ENCODE results near the gene NHS.

GRCh38 chrX:17535229-17535628 lies 160.2 kb downstream of the NHS start:
- TF ChIP-seq CTCF (optimal IDR thresholded peaks at IDR 0.05 in 1 of 3, IDR thresholded peaks at IDR 0.05 in 1 of 3, conservative IDR thresholded peaks at IDR 0.05 in 1 of 3; ENCODE audit: extremely low read depth in 1 of 3, insufficient read depth in 2 of 3, low read length in 3 of 3) (peak; percentile 51 to 76 (median 56)), EZH2 (IDR thresholded peaks at IDR 0.05; ENCODE audit: low read length) (no peak)
